OCI-LY1 (cell line): ENCODE measurements around the gene NR2C2.

Experiments used
- H2AFZ ChIP-seq: fragments of 200-600 bp; sonication (generic), shearing (Covaris generic); 2 replicates; pipeline ENCODE4 v1.6.0; 2014; ENCODE audit warnings: antibody characterized with exemption, mild to moderate bottlenecking, low read length
- H3F3A ChIP-seq: fragments of 200-600 bp; sonication (generic), shearing (Covaris generic); 2 replicates; pipeline ENCODE4 v1.6.0; 2014; ENCODE audit warnings: mild to moderate bottlenecking, antibody characterized with exemption, low read length, moderate library complexity; ENCODE audit not compliant: insufficient read depth
- H3K27ac ChIP-seq: fragments of 200-600 bp; sonication (generic); 2 replicates; pipeline ENCODE4 v1.5.1; 2014; ENCODE audit warnings: low read length, mixed run types, mild to moderate bottlenecking, low read depth; ENCODE audit not compliant: poor library complexity, severe bottlenecking
- H3K27me3 ChIP-seq: fragments of 200-600 bp; sonication (generic); 2 replicates; pipeline ENCODE4 v1.6.0; 2014; ENCODE audit warnings: antibody characterized with exemption, mild to moderate bottlenecking, low read length, moderate library complexity; ENCODE audit not compliant: insufficient read depth
- H3K36me3 ChIP-seq: fragments of 200-600 bp; sonication (generic); 2 replicates; pipeline ENCODE4 v1.6.1; 2014; ENCODE audit warnings: mild to moderate bottlenecking, antibody characterized with exemption, low read length, moderate library complexity, mixed read lengths; ENCODE audit not compliant: insufficient read depth
- H3K4me1 ChIP-seq: fragments of 200-600 bp; sonication (generic); 2 replicates; pipeline ENCODE4 v1.5.1; 2014; ENCODE audit warnings: mild to moderate bottlenecking, low read length, moderate library complexity; ENCODE audit not compliant: insufficient read depth, severe bottlenecking
- H3K4me2 ChIP-seq: fragments of 200-600 bp; sonication (generic), shearing (Covaris generic); 2 replicates; pipeline ENCODE4 v1.6.1; 2014; ENCODE audit warnings: low read length
- H3K4me3 ChIP-seq: fragments of 200-600 bp; sonication (generic); 2 replicates; pipeline ENCODE4 v1.5.1; 2014; ENCODE audit warnings: low read length, low read depth, mild to moderate bottlenecking, mixed read lengths; ENCODE audit not compliant: poor library complexity, severe bottlenecking
- H3K79me2 ChIP-seq: fragments of 200-600 bp; shearing (Covaris generic); 2 replicates; pipeline ENCODE4 v1.6.1; 2016; ENCODE audit warnings: mixed run types, low read length, mixed read lengths; ENCODE audit not compliant: insufficient read depth
- H3K9ac ChIP-seq: fragments of 200-600 bp; sonication (generic), shearing (Covaris generic); 2 replicates; pipeline ENCODE4 v1.6.1; 2014; ENCODE audit warnings: mild to moderate bottlenecking, low read length, mixed read lengths
- H3K9me2 ChIP-seq: fragments of 200-600 bp; sonication (generic), shearing (Covaris generic); 2 replicates; pipeline ENCODE4 v1.6.1; 2014; ENCODE audit warnings: low read depth, mild to moderate bottlenecking, low read length, mixed read lengths
- H3K9me3 ChIP-seq: fragments of 200-600 bp; shearing (Covaris generic); 2 replicates; pipeline ENCODE4 v1.6.1; 2014; ENCODE audit warnings: low read length, mixed read lengths
- H4K20me1 ChIP-seq: fragments of 200-600 bp; sonication (generic), shearing (Covaris generic); 2 replicates; pipeline ENCODE4 v1.6.0; 2016; ENCODE audit warnings: mild to moderate bottlenecking, low read length; ENCODE audit not compliant: insufficient read depth
- CTCF ChIP-seq: fragments of 200-600 bp; sonication (generic), shearing (Covaris generic); IDR thresholded peaks from 2 replicates; pipeline ENCODE4 v1.5.1; 2017; ENCODE audit warnings: mild to moderate bottlenecking, antibody characterized with exemption, low read length, moderate library complexity, mixed read lengths
- EZH2 ChIP-seq: fragments of 200-600 bp; sonication (generic), shearing (Covaris generic); IDR thresholded peaks from 2 replicates; pipeline ENCODE4 v1.8.0; 2017; ENCODE audit warnings: borderline replicate concordance, mixed run types, mild to moderate bottlenecking, antibody characterized with exemption, low read length, moderate library complexity, mixed read lengths

The NR2C2 gene

GRCh38 chr3:14918356-14918860 lies 29.0 kb upstream of the NR2C2 start:
- Histone ChIP-seq H3K27ac (no peak overlapping the region), H4K20me1 (no peaks in the 10 kb centered on the region), H3K36me3 (no peaks in the 10 kb centered on the region), H3K9me2 (no peaks in the 10 kb centered on the region), H3K79me2 (no peaks in the 10 kb centered on the region), H3K4me3 (no peak overlapping the region), H2AFZ (no peak overlapping the region), H3K4me1 (no peaks in the 10 kb centered on the region), H3K27me3 (no peaks in the 10 kb centered on the region; the same call in 1 of the 2 replicates), H3F3A (no peaks in the 10 kb centered on the region), H3K4me2 (no peak overlapping the region), H3K9me3 (no peaks in the 10 kb centered on the region), H3K9ac (no peak overlapping the region)
- TF ChIP-seq CTCF, result no peak
- TF ChIP-seq EZH2, result no peak

GRCh38 chr3:14920536-14920935 lies 26.8 kb upstream of the NR2C2 start:
- H3K36me3 ChIP-seq, result no peaks in the 10 kb centered on the region
- H3K9ac ChIP-seq, result no peak overlapping the region
- TF ChIP-seq EZH2 (no peak), CTCF (no peak)
- no peak overlapping the region for H3K4me2 ChIP-seq
- H3K27me3 ChIP-seq, result no peaks in the 10 kb centered on the region
- H2AFZ ChIP-seq, result no peak overlapping the region
- H3K79me2 ChIP-seq, result no peaks in the 10 kb centered on the region
- no peaks in the 10 kb centered on the region for H3K9me2 ChIP-seq
- H3K4me1 ChIP-seq, result no peaks in the 10 kb centered on the region
- no peaks in the 10 kb centered on the region for H4K20me1 ChIP-seq
- H3K9me3 ChIP-seq, result no peaks in the 10 kb centered on the region
- no peak overlapping the region for H3K4me3 ChIP-seq
- H3K27ac ChIP-seq, result no peak overlapping the region
- H3F3A ChIP-seq, result no peaks in the 10 kb centered on the region

- H4K20me1 ChIP-seq, result no peaks in the 10 kb centered on the region
- no peaks in the 10 kb centered on the region for H3K79me2 ChIP-seq
- no peak overlapping the region for H2AFZ ChIP-seq
- H3K4me3 ChIP-seq, result no peak overlapping the region
- H3K9me2 ChIP-seq, result no peaks in the 10 kb centered on the region
- no peak overlapping the region for H3K27ac ChIP-seq
- TF ChIP-seq CTCF, result peak; percentile 94
- no peak for TF ChIP-seq EZH2
- H3K27me3 ChIP-seq, result no peaks in the 10 kb centered on the region
- H3K36me3 ChIP-seq, result no peaks in the 10 kb centered on the region
- no peaks in the 10 kb centered on the region for H3F3A ChIP-seq
- no peaks in the 10 kb centered on the region for H3K4me1 ChIP-seq
- no peak overlapping the region for H3K9ac ChIP-seq
- no peak overlapping the region for H3K4me2 ChIP-seq
- no peaks in the 10 kb centered on the region for H3K9me3 ChIP-seq
Observed at GRCh38 chr3:14921034-14921616, 26.3 kb upstream of the NR2C2 start.
